ENCODE data around the gene BUB1. TPM values are rescaled to one million over a fixed set of nuclear protein-coding genes. Genes with fewer than 3 reads are reported as not detected.

The BUB1 gene
- total RNA-seq, 2 donors from 2014 or later = 1.3 to 21.9 TPM

DNA sequence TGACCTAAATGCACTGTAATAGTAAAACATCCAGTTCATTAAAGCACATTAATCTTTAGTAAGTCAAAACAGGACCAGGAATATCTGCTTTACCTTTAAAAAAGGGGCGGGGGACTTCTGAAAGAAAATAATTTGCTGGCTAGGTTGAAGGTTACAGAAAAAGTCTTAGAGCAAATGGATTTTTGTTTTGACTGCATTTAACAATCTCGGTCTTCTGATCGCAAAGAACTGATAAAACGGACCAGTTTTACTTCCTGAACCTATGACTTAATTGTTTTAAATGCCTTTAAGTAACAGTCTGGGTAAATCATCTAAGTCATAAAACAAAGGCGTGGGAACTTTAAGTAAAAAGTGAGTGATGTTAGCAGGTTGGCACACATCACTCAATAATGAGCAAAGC, 783 bp downstream of the BUB1 start:
- intact Hi-C loops (cut with DNase I) = no loop called here
- no peaks in the 10 kb centered on the region for H3K9me3 ChIP-seq
- 3% methylated on average over 5 of the region's 5 CpGs for WGBS
- no peak overlapping the region for H3K27ac ChIP-seq
- TF ChIP-seq, protein P1, sequence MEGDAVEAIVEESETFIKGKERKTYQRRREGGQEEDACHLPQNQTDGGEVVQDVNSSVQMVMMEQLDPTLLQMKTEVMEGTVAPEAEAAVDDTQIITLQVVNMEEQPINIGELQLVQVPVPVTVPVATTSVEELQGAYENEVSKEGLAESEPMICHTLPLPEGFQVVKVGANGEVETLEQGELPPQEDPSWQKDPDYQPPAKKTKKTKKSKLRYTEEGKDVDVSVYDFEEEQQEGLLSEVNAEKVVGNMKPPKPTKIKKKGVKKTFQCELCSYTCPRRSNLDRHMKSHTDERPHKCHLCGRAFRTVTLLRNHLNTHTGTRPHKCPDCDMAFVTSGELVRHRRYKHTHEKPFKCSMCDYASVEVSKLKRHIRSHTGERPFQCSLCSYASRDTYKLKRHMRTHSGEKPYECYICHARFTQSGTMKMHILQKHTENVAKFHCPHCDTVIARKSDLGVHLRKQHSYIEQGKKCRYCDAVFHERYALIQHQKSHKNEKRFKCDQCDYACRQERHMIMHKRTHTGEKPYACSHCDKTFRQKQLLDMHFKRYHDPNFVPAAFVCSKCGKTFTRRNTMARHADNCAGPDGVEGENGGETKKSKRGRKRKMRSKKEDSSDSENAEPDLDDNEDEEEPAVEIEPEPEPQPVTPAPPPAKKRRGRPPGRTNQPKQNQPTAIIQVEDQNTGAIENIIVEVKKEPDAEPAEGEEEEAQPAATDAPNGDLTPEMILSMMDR (IDR thresholded peaks at IDR 0.05) = no peak
- no peak for TF ChIP-seq POLR2A (IDR thresholded peaks at IDR 0.05)
- no peak for TF ChIP-seq POLR2AphosphoS5 (IDR thresholded peaks at IDR 0.05)
- no peak for DNase-seq (ENCODE audit: low spot score)
- peak overlapping the region in 1 of 2 donors; percentile 46 for H3K4me3 ChIP-seq
- no peaks in the 10 kb centered on the region for H3K36me3 ChIP-seq
- no peaks in the 10 kb centered on the region for H3K27me3 ChIP-seq (replicated peaks; ENCODE audit: insufficient read depth)
- H3K4me1 ChIP-seq (replicated peaks) = peaks cover 5% of the 10 kb centered on the region

DNA sequence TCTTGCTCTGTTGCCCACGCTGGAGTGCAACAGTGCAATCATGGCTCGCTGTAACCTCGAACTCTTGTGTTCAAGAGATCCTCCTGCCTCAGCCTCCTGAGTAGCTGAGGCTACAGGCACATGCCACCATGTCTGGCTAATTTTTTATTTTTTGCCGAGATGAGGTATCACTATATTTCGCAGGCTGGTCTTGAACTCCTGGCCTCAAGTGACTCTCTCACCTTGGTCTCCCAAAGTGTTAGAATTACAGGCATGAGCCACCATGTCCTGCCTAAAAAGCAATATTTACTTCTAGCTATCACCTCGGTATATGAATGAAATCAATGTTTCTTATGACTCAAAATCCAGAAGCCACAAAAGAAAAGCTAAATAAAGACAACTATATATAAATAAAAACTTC, 2.2 kb downstream of the BUB1 start:
- H3K36me3 ChIP-seq = no peaks in the 10 kb centered on the region
- no peaks in the 10 kb centered on the region for H3K9me3 ChIP-seq
- TF ChIP-seq, protein P1 (IDR thresholded peaks at IDR 0.05) = no peak
- peaks cover 5% of the 10 kb centered on the region for H3K4me1 ChIP-seq (replicated peaks)
- intact Hi-C loops (cut with DNase I) = no loop called here
- H3K27ac ChIP-seq = no peak overlapping the region
- no peak overlapping the region for H3K4me3 ChIP-seq
- WGBS = 92% methylated on average over 6 of the region's 6 CpGs
- no peak for DNase-seq (ENCODE audit: low spot score)
- H3K27me3 ChIP-seq (replicated peaks; ENCODE audit: insufficient read depth) = no peaks in the 10 kb centered on the region

DNA sequence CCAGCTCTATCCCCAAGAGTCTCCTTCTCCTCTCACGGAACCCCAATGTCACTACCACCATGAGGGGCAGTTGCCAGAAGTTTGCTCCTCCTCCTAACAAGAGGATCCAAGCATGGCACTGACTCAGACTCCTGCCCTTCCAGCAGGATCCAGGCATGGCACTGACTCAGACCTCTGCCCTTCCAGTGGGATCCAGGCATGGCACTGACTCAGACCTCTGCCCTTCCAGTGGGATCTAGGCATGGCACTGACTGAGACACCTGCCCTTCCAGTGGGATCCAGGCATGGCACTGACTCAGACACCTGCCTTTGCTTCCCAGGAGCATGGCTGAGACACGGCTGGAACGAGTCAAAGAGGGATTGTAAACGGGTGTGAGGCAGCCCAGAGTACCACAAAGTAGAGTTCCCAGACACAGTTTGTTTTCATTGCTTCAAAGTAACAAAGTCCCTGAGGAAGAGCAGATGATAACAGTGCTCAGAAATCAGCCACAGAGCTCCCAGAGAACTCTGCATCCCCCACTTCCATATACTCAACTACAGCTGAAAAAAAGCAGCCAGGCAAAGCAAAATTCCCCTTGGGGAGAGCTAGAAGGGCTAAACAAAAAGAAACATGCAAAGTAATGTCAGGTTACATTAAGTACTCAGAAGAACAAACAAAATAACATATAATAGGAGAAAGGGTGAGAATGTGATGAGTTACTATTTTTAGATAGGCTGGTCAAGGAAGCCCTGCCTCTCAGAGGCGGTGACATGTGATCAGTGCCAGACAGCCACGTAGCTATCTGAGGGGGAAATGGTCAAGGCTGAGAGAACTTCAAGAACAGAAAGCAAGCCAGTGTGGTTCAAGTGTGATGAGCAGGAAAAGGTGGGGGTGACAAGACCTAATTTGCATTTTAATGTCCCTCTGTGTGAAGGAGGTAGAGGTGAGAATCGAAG, 3.0 kb downstream of the BUB1 start:
- intact Hi-C loops (cut with DNase I) = no loop called here
- H3K36me3 ChIP-seq = no peaks in the 10 kb centered on the region
- TF ChIP-seq POLR2AphosphoS5 (IDR thresholded peaks at IDR 0.05) (no peak), POLR2A (IDR thresholded peaks at IDR 0.05) (no peak)
- TF ChIP-seq, protein P1 (IDR thresholded peaks at IDR 0.05) = no peak
- no peaks in the 10 kb centered on the region for H3K9me3 ChIP-seq
- H3K27ac ChIP-seq = no peak overlapping the region
- H3K4me3 ChIP-seq = no peak overlapping the region
- no peak for DNase-seq (ENCODE audit: low spot score)
- H3K4me1 ChIP-seq (replicated peaks) = peaks cover 5% of the 10 kb centered on the region
- no peaks in the 10 kb centered on the region for H3K27me3 ChIP-seq (replicated peaks; ENCODE audit: insufficient read depth)
- WGBS = 63% methylated on average over 7 of the region's 7 CpGs

DNA sequence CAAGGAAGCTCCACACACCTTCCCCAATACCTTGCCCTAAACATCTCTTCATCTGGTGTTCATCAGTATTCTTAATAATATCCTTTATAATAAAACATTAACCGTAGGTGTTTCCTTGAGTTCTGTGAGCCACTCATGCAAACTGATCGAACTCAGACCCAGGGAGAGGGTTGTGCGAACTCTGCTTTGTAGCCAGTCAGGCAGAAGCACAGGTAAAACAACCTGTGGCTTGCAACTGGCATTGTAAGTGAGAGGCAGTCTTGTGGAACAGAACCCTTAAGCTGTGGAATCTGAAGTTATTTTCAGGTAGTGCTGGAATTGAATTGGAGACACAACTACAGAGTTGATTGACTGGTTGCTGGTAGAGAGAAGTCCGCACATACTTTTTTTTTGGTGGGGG, 4.7 kb downstream of the BUB1 start:
- 95% methylated on average over 4 of the region's 4 CpGs for WGBS
- Histone ChIP-seq H3K36me3 (no peaks in the 10 kb centered on the region), H3K27me3 (replicated peaks; ENCODE audit: insufficient read depth) (no peaks in the 10 kb centered on the region), H3K4me1 (replicated peaks) (peaks cover 5% of the 10 kb centered on the region), H3K4me3 (no peak overlapping the region), H3K9me3 (no peaks in the 10 kb centered on the region), H3K27ac (no peak overlapping the region)
- intact Hi-C loops (cut with DNase I) = no loop called here
- no peak for DNase-seq (ENCODE audit: low spot score)
- TF ChIP-seq, protein P1 (IDR thresholded peaks at IDR 0.05) = no peak
- TF ChIP-seq POLR2A (IDR thresholded peaks at IDR 0.05) (no peak), POLR2AphosphoS5 (IDR thresholded peaks at IDR 0.05) (no peak)

DNA sequence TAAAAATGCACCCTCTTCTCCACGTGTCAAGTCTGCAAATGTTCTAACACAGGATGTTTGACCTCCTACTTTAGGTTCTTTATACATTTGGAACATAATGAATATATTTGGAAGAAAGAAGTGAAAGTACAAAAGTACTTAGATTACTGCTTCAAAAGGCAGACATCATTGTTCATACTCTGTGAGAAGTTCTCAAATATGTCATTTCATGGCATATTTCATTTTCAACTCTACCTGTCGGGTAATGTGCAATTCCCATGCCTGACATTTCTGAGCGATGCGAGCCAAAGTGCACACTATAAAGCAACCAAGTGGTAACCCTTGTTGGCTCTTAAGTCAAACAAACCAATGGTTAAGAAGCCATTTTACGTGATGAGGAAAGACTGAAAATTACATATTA, 7.0 kb downstream of the BUB1 start:
- TF ChIP-seq POLR2A (IDR thresholded peaks at IDR 0.05) = no peak
- TF ChIP-seq POLR2AphosphoS5 (IDR thresholded peaks at IDR 0.05) = no peak
- TF ChIP-seq, protein P1 (IDR thresholded peaks at IDR 0.05) = no peak
- 98% methylated on average over 5 of the region's 5 CpGs for WGBS
- Histone ChIP-seq H3K9me3 (no peaks in the 10 kb centered on the region), H3K4me1 (replicated peaks) (no peaks in the 10 kb centered on the region), H3K36me3 (no peaks in the 10 kb centered on the region), H3K27ac (no peak overlapping the region), H3K4me3 (no peak overlapping the region), H3K27me3 (replicated peaks; ENCODE audit: insufficient read depth) (no peaks in the 10 kb centered on the region)
- intact Hi-C loops (cut with DNase I) = no loop called here
- DNase-seq (ENCODE audit: low spot score) = no peak
